GM19324 (cell line): ENCODE measurements around the gene IZUMO4.
A peak's percentile ranks its signal among the peaks of the same experiment; 100 is the strongest.

Experiments
- ATAC-seq: cut with Tn5 transposase; IDR thresholded peaks from one replicate; pipeline ENCODE4 v1.9.1; 2021; ENCODE audit warnings: mild to moderate bottlenecking, moderate library complexity; ENCODE audit not compliant: unreplicated experiment, low FRiP score

Gene IZUMO4

DNA sequence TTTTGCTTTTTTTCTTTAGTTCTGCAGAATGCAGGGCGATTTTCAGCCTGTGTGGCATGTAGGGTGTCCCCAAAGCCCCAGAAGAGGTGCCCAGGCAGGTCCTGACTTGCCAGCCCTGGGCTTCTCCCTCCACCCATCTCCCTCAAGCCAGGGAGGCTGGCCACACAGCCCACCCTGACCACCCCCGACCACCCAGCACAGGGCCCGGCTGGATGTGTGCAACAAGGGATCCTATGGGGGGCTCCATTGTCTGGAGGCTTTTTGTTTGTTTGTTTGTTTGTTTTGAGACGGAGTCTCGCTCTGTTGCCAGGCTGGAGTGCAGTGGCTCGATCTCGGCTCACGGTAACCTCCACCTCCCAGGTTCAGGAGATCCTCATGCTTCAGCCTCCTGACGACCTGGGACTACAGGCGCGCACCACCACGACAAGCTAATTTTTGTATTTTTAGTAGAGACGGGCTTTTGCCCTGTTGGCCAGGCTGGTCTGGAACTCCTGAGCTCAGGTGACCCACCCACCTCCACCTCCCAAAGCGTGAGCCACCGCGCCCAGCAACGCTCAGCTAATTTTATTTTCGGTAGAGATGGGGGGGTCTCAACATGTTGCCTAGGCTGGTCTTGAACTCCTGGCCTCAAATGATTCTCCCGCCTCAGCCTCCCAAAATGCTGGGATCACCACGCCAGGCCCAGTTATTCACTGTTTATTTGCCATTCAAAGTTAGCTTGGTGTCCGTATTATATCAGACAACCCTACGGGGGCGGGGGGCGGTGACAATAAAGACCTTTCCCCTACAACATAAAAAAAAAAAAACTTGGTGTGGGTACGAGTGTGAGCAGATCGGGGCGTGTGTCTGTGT, 37.9 kb upstream of the IZUMO4 start:
- no peak for ATAC-seq

- ATAC-seq, result no peak
Measured at GRCh38 chr19:2059422-2060201, 37.1 kb upstream of the IZUMO4 start.

DNA sequence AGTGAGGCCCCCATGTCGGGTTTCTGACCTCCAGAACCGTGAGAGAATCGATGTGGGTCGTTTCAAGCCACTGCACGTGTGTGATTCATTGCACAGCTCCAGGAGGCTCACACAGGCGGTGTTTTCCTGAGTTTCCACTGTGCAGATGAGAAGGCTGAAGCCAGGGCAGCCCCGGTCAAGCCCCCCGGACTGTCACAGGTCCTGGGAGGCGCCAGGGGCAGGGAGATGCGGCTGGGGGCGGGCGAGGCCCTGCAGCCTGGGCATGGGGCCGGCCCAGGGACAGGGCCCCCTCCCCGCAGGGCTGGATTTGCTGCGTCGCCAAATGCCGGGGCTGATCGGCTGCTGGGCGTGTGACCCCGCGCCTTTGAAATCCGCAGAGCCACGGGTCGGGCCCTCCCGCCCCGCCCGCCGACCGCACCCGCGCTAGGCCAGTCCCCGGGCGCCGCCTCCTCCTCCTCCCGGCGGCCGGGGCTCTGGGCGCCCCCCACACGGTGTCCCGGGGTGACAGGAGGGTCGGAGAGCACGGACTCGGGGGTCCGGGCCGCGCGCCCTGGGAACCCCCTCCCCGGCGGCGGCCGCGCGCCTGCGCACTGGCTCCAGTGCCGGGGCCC, 35.7 kb upstream of the IZUMO4 start:
- peak; percentile 16 for ATAC-seq

- ATAC-seq, result peak; percentile 81
Measured at GRCh38 chr19:2061495-2062388, 35.0 kb upstream of the IZUMO4 start.

- no peak for ATAC-seq
Measured at GRCh38 chr19:2062389-2062729, 34.4 kb upstream of the IZUMO4 start.

DNA sequence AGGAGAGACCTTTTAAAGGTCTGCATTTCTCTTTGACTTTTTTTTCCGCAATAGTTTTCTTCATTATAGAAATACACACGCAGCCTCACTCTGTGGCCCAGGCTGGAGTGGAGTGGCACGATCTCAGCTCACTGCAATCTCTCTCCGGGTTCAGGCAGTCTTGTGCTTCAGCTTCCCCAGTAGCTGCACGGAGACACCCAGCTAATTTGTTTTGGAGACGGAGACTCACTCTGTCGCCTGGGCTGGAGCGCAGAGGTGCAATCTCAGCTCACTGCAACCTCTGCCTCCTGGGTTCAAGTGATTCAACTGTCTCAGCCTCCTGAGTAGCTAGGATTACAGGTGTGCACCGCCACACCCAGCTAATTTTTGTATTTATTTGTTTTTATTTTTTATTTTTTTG, 33.9 kb upstream of the IZUMO4 start:
- ATAC-seq, result no peak

DNA sequence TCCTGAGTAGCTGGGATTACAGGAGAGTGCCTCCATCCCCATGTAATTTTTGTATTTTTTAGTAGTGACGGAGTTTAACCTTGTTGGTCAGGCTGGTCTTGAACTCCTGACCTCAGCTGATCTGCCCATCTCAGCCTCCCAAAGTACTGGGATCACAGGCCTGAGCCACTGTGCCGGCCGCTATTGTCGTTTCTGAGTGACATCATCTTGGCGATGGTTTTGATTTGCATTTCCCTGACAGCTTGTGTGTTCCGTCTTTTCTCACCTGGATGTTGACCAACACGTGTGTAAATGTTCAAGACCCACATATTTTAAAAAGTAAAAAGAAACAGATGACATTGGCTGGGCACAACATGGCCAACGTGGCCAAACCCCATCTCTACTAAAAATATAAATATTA, 32.9 kb upstream of the IZUMO4 start:
- ATAC-seq, result no peak

DNA sequence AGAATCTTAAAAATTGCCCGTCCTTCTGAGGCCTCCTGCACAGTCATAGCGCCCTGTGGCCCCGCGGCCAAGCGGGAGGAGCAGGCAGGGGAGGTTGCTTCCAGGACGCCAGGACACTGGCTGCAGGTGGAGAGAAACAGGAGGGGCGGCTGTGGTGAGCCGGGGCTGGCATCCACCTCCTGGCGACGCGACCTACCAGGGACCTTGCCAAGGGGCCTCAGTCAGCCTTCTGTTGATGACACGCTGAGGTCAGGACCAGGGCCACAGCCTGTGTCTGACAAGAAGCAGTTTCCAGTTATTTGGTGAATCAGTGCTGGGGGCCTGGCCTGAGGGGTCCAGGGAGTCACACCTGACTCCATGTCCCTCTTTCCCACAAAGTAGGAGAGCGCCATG, 32.3 kb upstream of the IZUMO4 start:
- ATAC-seq, result no peak

DNA sequence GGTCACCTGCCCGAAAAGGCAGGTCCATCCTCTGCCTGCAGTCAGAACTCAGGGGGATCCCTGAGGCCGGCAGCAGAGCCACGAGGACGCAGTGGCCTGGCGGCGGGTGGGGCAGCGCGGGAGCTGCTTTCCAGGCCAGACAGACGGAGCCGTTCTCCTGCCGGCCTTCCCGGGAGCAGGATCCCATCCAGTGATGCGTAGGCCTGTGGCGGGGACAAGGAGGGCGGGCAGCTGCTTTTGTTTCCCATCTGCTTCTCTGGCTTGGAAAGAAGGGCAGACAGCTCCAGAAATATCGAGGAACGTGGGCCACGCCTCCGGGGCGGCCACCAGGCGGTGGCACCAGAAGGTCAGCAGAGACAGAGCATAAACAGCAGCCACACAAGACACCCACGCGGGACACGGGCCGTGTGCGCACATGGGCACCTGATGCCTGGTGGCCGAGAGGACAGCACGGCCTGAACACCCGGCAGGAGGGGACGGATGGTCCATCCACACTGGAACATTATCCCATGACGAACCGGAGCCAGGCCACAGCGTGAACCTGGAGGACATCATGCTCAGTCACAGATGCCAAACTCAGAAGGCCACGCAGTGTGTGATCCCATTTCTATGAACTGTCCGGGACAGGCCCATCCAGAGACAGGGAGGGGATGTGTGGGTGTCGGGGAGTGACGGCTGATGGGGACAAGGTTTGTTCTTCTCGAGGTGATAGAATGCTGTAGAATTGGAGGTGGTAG, 31.8 kb upstream of the IZUMO4 start:
- no peak for ATAC-seq

DNA sequence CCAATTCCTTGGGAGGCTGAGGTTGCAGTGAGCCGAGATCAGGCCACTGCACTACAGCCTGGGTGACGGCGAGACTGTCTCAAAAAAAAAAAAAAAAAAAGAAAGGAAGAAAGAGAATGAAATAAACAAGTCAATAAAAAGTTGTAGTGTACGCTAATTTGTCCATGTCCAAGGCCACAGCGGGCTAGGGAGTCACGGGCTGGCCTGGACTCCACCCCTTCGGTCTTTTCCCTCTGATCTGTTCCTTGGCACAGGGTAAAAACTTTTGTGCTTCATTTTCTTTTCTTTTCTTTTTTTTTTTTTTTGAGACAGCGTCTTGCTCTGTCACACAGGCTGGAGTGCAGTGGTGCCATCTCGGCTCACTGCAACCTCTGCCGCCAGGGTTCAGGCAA, 26.3 kb upstream of the IZUMO4 start:
- no peak for ATAC-seq

DNA sequence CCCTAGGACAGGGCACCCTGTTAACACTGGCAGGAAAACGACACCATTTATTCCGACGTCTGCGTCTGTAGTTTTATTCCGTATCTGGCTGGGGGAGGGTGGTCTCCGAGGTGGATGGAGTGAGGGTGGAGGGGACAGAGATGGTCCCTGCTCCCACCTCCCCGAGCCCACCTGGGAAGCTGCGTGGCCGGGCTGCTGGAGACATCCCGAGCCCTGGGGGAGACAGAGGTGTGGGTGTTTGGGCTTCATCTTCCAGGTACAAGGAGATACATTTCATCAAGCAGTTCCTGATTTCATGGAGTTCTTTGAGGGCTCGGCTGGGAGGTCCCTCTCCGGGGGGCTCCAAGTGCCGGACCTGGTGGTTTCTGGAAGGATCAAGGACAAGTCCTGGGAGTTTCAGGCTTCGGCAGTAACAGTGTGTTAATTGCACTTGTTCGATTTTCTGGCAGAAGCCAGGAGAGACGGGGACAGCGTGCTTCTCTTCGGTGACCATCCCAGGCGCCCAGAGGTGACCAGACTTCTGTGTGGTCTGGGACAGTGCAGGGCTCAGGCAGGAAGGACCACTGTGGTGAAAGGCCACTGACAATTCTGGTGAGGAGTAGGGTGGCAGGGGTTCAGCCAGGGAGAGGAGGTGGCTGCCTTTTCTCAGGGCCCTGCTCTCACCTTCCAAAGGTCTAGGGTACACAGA, 25.6 kb upstream of the IZUMO4 start:
- no peak for ATAC-seq

- ATAC-seq, result no peak
Measured at GRCh38 chr19:2072757-2073551, 23.8 kb upstream of the IZUMO4 start.

- no peak for ATAC-seq
Measured at GRCh38 chr19:2076526-2076944, 20.2 kb upstream of the IZUMO4 start.

- no peak for ATAC-seq
Measured at GRCh38 chr19:2077398-2077797, 19.3 kb upstream of the IZUMO4 start.

DNA sequence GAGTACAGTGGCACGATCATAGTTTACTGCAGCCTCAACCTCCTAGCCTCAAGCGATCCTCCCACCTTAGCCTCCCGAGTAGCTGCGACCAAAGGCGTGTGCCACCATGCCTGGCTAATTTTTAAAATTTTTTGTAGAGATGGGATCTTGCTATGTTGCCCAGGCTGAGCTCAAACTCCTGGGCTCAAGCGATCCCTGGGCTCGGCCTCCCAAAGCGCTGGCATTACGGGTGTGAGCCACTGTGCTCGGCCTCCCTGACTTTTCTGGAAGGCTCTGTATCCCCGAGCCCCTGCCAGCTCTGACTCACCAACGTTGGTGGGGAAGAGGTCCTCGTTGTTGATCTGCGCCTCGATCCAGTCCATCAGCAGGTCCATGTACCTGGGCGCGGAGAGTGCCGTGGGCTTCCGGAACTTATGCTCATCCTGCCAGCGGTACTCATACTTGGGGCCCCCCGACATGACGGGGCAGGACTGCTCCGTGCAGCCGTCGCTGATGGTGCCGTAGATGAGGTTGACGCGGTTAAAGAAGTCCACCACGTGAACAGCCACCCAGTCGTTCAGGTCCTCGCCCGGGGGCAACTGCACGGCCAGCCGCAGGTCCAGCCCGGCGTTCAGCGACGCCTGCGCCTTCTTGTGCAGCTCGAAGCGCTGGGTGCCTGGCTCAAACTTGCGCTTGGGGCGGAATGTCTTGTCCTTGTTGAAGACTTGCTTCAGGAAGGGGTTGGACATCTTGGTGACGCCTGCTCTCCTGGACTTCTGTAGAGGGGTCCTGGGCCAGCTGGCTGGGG, 18.7 kb upstream of the IZUMO4 start:
- no peak for ATAC-seq

DNA sequence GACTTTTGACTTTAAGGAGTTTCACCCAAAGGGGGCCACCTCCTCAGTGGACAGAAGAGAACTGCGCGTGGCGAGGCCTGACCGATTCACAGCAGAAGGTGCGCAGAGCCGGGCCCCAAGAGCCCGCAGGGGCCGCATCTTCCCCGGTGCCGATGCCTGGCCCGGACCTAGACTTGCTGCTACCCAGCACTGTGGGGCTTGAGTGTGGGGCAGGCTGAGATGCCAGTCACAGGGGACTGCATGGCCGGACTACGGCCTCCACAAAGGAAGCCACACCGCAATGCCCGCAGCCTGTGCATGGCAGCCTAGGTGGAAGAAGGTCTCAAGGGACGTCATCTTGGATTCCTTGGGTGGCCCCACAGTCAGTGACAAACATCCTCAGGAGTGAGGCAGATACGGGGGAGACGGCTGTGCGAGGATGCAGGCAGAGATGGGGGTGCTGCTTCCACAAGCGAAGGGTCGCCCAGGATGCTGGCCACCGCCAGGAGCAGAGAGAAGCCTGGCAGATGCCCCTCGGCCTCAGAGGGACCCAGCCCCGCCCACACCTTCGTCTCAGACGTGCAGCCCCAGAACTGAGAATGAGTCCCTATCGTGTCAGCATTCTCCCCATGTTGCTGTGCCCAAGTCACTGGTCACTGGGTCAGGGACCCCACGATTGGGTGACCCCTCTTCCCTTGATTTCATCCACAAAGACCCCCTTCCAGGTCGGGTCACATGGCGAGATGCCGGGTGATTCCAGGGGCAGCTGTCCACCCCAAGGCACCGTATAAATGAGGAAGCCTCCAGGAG, 17.4 kb upstream of the IZUMO4 start:
- no peak for ATAC-seq

- no peak for ATAC-seq
Measured at GRCh38 chr19:2079865-2080301, 16.8 kb upstream of the IZUMO4 start.
